ENCODE data around the gene RNF41.
"Not testable (repeated sequence)": the region's sequence is repeated elsewhere in the genome, so short reads cannot be mapped to it uniquely, and the experiment has no call there.

RNF41 gene

DNA sequence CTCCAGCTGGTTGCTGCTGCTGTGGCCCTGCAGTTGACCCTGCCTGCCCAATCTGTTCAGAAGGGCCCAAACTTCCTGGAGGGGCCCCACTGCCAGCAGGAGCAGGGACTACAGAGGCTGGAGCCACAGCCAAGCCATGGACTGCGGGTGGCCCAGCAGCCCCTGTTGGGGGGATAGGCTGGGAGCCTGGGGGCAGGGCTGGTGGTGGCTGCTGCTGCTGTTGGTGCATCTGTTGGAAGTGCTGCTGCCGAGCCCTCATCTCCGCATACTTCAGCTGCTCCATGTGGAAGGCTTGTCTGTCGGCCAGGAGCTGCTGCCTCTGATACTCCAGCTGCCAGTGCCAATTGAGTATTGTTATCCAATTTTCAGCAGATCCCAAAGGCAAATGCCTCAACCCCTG is 56.4 kb downstream of the RNF41 start:
- DNase-seq (ENCODE audit: low read depth), result no peak

GRCh38 chr12:56164345-56164729 is 57.4 kb downstream of the RNF41 start:
- no peak for DNase-seq (ENCODE audit: low read depth)

DNA sequence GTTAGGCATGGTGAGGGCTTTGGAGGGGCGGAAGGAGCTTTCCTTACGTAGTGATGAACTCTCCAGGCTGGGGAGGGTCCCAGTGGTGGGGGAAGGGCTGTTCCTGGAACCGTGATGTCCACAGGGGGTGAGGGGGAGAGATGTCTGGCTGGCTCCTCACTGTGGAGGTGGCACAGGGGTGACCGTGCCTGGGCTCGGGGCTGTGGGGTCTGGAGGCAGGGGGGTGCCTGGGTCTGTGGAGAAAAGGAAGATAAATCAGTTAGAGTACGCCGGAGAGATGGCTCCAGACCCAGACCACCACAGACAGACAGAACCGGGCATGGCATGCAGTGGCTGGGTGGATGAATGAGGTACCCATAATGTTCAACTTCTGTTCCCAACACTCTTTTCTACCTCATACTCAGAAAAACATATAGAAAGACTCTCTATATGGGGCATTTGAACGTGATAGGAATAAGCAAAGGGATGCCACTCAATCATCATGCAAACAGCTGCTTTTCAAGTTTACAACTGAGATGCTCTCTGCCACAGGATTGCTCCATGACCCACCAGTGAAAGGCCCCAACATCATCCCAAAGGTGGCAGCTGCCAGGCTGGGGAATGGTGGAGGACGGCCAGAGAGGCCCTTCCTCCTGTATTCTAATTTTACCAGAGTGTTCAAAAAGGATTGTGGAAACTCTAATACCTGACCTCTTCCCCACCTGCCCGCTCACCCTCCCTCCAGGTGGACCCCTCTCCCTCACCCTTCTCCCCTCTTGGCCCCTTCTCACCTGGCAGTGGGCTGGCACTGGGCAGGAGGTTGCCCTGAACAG is 58.0 kb downstream of the RNF41 start:
- no peak for DNase-seq (ENCODE audit: low read depth)

GRCh38 chr12:56162468-56163290 is 59.0 kb downstream of the RNF41 start:
- DNase-seq (ENCODE audit: low read depth), result no peak

DNA sequence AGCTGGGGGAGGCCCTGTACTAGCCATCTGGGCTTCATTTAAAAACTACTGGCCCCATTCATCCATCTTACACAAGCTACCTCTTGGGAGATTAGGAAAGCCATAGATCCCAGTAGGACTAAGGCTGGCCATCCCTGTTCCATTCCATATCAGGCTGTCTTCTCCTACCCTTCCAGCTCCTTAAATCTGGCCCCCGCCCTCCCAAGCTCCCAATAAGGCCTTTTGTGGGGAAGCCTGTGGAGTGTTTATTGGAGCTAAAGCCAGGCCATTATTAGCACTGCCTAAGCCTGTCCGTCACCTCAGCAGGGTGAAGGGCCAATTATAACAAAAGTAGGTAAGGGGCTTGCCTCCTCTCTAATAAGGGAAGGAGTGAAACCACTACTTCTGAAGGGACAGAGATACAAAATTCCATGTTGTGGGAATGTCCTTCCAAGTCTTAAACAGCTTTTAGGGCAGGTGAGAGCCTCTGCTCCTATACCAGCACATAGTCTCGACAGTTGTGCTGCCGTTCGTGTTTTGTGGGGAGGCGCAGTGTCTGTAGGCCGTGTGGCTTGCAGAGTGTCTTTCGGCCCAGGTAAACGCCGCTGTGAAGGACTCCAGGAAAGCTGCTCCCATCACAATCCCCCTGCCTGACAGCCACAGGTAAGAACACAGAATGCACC is 59.9 kb downstream of the RNF41 start:
- DNase-seq (ENCODE audit: low read depth), result no peak

DNA sequence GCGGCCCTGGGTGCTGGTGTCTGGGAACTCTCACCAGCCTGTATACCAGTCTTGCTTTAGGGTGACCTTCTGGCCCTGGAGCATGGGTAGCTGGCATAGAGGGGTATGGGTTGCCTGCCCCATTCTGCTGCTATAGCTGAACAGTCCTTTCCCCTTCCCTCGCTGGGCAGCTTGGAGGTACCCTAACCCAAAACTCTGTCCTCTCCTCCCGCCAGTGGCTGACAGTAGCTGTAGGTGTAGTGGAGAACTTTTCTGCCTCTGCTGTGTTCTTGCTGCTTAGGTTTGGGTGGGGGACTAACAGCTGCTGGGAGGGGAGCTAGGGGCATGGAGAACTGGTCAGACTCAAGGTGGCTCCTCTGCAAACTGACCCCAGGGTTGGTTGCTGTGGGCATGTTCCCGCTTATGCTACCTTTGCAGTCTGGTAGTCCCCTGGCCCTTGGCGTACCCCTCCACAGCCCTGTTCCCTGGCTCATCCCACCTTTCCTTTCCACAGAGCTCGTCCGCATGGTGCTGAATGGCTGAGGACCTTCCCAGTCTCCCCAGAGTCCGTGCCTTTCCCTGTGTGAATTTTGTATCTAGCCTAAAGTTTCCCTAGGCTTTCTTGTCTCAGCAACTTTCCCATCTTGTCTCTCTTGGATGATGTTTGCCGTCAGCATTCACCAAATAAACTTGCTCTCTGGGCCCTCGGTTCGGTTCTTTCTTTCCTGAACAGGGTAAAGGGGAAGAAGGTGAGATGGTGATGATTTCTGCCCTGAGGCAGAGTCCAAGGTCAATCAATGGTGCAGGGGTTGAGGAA is 60.6 kb downstream of the RNF41 start:
- no peak for DNase-seq (ENCODE audit: low read depth)

DNA sequence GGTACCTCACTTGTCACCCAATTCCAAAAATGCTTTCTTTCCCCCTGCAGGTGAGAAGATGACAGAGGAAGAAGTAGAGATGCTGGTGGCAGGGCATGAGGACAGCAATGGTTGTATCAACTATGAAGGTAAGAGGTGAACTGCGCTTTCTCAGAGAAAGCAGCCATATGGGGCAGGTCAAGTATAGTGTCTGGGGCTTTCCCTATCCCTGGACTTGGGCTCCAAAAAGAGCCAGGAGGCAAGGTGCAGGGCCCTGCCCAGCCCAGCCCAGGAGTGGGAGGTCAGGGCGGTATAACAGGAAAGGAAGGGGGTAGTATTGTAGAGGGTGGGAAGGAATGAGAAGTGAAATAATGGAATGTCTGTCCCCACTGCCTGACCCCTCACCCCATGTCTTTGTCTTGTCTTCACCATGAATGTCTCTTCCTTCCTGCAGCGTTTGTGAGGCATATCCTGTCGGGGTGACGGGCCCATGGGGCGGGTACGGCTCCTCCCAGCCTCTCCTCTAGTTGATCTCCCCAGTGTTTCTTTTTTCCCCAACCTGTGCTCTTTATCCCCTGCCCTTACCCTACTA is 61.4 kb downstream of the RNF41 start:
- no peak for DNase-seq (ENCODE audit: low read depth)

DNA sequence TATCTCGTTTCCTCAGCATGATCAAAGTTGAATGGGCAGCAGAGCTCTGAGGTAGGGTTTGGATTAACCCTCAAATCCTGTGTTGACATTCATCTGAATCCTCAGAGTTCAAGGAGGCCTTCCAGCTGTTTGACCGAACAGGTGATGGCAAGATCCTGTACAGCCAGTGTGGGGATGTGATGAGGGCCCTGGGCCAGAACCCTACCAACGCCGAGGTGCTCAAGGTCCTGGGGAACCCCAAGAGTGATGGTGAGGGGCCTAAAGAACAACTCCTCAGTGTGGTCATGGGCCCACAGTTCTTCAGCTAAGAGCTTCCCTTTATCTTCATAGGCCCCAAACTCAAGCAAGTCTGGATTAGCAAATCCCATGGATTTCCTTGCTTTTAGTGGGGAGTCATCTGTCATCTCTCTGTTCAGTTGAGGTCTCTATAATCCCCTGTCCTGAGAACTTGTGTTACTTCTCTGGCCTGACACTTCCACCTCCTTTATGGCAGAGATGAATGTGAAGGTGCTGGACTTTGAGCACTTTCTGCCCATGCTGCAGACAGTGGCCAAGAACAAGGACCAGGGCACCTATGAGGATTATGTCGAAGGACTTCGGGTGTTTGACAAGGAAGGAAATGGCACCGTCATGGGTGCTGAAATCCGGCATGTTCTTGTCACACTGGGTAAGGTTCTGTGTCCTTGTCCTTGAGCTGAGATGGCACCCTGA is 62.1 kb downstream of the RNF41 start:
- DNase-seq (ENCODE audit: low read depth), result no peak

GRCh38 chr12:56158926-56159461 is 62.7 kb downstream of the RNF41 start:
- peak; percentile 31 for DNase-seq (ENCODE audit: low read depth)

DNA sequence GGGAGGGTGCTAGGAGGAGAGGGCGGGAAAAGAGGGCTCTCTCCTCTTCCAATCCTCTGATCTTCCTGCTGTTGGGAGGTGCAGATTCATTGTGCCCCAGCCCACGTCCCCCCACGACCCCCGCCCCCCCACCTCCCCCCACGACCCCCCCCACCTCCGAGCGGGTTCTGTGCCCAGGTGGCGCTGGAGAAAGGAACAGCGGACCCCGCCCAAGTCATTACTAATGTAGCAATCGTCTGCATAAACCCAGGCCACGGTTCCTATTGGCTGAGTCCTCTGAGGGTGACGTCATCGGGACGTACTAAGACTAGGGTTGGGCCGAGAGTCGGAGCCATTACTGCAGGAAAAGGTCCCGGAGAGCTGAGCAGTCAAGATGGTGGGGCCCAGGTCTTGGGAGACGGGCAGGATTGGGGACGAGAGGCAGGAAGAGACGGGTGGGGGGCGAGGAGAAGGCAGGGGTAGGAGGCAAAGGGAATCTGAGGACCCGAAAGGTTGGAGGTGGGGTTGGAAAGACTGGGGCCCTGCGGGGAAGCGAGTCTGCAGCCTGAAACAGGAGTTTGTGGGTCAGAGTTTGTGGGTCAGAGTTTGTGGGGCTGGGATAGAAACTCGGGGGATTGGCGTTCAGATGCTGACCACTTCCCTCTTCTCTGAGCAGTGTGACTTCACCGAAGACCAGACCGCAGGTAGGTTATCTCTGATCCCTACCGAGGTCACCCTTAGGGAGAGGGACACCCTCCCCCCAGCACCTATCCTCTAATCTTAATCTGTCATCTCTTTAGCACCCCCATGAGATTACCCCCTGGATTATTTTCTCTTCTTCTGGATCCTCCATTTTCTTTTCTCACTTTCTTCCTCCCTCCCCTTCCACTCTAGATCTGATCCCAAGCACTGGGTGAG is 63.4 kb downstream of the RNF41 start, which contains the start of gene MYL6:
Gene MYL6, plus strand, starts transcription at position 331 of the 897 bp plus-strand sequence. Its CDS starts 43 bp downstream, at position 374.
- DNase-seq (ENCODE audit: low read depth), result peak; percentile 85

DNA sequence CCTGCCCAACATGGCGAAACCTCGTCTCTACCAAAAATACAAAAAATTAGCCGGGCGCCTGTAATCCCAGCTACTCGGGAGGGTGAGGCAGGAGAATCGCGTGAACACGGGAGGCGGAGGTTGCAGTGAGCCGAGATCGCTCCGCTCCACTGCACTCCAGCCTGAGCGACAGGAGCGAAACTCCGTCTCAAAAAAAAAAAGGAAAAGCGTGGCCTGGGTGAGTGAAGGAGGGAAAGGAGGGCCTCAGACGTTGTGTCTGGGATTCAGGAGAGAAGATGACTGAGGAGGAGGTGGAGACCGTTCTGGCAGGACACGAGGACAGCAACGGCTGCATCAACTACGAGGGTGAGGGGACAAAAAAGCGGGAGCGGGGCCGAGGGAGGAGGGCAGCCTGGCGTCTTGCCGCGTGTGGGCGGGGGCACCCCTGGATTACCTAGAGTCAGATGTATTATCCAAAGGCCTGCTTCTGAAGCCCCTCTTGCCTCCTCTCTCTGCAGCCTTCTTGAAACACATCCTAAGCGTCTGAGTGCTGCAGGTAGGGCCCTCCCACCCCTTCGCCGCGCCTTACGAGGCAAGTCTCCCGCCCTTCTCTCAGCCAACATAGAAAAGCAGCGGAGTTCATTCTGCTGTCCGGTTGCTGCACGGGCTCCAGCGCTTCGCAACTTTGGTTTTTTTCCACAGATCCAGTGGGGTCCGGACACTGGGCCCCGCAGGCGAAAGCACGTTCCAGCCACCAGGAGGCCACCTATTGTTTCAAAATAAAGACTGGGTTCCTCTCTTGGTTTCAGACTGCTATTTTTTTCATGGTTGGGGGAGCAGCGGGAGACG is 64.3 kb downstream of the RNF41 start:
- peak; percentile 54 for DNase-seq (ENCODE audit: low read depth)

DNA sequence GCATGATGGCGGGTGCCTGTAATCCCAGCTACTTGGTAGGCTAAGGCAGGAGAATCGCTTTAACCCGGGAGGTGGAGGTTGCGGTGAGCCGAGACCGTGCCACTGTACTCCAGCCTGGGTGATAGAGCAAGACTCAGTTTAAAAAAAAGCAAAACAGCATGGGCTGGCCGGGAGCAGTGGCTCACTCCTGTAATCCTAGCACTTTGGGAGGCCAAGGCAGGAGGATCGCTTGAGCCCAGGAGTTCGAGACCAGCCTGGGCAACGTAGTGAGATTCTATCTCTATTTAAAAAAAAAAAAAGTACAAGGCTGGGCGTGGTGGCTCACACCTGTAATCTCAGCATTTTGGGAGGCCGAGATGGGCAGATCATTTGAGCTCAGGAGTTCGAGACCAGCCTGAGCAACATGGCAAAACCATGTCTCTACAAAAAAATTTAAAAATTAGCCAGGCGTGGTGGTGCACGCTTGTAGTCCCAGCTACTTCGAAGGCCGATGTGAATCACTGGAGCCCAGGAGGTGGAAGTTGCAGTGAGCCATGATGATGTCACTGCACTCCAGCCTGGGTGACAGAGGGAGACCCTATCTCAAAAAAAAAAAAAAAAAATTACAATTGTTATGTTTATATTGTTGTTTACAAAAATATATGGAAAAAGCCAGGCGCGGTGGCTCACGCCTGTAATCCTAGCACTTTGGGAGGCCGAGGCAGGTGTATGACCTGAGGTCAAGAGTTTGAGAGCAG is 65.1 kb downstream of the RNF41 start:
- DNase-seq (ENCODE audit: low read depth), result not testable (repeated sequence)

DNA sequence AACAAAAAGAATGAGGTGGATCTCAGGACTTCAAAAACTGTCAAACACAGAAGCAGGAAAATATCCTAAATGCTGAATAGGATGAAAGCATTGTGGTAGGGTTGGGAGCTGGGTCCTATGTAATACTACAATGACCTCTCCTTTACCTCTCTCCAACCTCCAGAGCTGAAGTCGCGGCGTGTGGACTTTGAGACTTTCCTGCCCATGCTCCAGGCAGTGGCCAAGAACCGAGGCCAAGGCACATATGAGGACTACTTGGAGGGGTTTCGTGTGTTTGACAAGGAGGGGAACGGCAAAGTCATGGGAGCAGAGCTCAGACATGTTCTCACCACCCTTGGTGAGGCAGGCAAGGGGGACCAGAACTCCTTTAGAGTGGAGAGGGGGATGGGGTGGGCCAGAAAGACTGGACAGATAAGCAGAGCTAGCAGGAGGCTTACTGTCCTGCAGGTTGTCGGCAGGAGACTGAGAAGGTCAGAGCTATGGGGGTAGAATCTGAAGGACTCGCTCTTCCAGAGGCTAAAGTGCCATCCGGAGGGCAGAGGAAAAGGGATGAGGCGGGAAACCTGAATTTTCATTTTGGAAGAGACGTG is 66.4 kb downstream of the RNF41 start:
- no peak for DNase-seq (ENCODE audit: low read depth)

- DNase-seq (ENCODE audit: low read depth), result no peak
These were observed 66.9 kb downstream of the RNF41 start for GRCh38 chr12:56154818-56155217.

- DNase-seq (ENCODE audit: low read depth), result no peak
These were observed 67.4 kb downstream of the RNF41 start for GRCh38 chr12:56154246-56154771.

DNA sequence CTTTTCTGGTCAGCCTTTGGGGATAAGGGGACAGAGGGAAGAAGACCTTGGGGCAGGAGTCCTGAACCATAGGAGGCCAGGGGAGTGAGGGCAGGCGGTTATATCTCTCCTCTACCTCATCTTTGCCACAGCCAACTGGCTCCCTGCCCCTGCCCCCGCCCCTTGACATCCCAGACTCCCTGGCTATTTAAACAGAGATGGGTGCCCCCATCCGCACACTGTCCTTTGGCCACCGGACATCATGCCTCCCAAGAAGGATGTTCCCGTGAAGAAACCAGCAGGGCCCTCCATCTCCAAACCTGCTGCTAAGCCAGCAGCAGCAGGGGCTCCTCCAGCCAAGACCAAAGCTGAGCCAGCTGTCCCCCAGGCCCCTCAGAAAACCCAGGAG is 68.0 kb downstream of the RNF41 start:
- no peak for DNase-seq (ENCODE audit: low read depth)

All from GM04503 (cell line).